ENCODE results near the gene MYRFL.
"Not testable (repeated sequence)": the region's sequence is repeated elsewhere in the genome, so short reads cannot be mapped to it uniquely, and the experiment has no call there.

Gene MYRFL

DNA sequence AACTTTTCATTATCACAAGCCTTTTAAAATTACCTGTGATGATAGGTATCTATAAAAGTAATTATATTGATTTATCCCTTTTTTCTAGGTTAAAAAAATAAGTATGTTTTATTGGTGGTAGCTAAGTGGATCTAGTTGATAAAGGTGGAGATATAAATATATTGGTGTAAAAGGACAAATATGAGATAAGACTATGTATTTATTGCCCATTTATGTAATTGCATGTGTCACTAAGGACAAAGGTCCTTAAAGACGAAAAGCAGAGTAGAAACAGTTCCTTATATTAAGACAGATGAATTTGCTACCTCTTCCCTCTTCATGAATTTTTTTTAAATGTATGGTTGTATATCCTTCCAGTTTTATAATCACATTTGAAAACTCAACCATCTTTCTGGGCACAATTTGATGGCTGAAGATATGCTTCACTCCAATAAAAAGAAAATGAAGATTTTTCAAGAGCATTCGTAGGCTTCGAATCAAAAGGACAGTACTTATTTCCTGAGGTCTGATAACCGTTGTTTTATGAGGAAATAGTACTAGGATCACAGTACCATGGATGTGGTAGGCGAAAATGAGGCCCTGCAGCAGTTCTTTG is at the start of gene MYRFL:
MYRFL (plus strand) TSS at position 262 of the 595 bp plus-strand sequence; CDS start at position 553, 291 bp downstream.
- DNase-seq (ENCODE audit: low spot score) = no peak

GRCh38 chr12:69779928-69780327 is 45.1 kb upstream of the MYRFL start:
- no peak for DNase-seq (ENCODE audit: low spot score)

- no peak for DNase-seq (ENCODE audit: low spot score)
These were observed 41.7 kb upstream of the MYRFL start for GRCh38 chr12:69783365-69783764.

DNA sequence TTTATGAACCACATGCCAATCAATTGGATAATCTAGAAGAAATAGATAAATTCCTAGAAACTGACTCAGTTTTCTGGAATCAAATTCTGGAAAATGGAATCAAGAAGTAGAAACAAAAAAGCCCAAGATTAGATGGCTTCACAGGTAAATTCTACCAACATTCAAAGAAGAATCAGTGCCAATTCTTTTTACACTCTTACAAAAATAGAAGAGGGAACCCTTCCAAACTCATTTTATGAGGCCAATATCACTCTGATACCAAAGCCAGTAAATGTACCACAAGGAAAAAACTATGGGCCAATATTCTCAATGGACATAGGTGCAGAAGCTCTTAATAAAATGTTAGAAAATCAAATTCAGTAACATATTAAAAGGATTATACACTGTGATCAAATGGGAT is 35.7 kb upstream of the MYRFL start:
- DNase-seq (ENCODE audit: low spot score) = no peak

DNA sequence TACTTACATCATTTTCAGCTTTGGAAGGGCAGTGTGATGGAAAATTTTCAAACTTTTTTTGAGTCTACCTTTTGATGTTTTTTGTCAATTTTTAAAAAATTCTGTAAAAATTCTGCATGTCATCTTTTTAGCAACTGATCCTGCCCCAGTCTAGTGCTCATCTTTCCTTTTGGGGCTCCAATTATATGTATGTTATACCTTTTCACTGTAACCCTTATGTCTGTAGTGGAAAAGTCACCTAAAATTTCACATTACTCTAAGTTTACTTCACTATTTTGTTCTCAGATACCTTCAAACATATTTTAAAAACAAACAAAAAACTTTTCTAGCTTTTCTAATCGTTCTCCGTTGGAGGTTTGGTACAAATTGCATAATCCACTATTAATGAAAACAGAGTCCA is 32.5 kb upstream of the MYRFL start:
- no peak for DNase-seq (ENCODE audit: low spot score)

- not testable (repeated sequence) for DNase-seq (ENCODE audit: low spot score)
These were observed 17.7 kb upstream of the MYRFL start for GRCh38 chr12:69807101-69807897.

- DNase-seq (ENCODE audit: low spot score) = no peak
These were observed 14.0 kb upstream of the MYRFL start for GRCh38 chr12:69810870-69811498.

GRCh38 chr12:69816082-69816481 is 8.9 kb upstream of the MYRFL start:
- no peak for DNase-seq (ENCODE audit: low spot score)

- no peak for DNase-seq (ENCODE audit: low spot score)
These were observed 4.0 kb upstream of the MYRFL start for GRCh38 chr12:69821032-69821455.

DNA sequence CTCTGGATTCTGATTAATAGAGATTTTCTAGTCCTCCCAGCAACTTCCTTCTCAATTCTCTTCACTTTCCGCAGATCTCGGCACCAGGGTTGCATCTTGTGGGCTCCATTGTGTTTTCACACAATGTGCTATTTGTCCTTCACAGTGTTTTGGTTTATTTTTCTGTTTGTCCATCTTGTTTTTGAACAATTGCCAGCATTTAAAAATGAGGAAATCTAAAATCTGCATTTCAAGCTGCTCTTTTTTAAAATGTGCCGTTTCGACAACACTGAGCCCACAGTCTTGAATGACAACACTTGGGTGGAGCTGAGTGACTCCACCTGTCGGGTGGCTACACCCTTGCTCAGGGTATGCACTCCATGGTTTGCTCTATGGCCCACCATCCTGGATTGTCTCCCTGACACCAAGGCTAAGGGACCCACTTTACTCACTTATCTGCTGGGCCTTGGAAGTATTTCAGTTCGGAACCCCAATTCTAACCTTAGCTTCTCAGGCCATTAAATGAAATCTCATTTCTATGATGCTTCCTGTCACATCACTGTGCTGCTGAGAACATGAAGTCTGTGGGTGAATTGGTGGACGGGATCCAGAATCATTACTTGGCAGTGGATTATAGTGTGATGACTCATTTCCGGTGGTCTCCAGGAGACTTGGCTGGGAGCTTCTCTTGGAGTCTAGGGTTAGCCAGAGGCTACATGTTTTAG is 3.4 kb upstream of the MYRFL start:
- no peak for DNase-seq (ENCODE audit: low spot score)

DNA sequence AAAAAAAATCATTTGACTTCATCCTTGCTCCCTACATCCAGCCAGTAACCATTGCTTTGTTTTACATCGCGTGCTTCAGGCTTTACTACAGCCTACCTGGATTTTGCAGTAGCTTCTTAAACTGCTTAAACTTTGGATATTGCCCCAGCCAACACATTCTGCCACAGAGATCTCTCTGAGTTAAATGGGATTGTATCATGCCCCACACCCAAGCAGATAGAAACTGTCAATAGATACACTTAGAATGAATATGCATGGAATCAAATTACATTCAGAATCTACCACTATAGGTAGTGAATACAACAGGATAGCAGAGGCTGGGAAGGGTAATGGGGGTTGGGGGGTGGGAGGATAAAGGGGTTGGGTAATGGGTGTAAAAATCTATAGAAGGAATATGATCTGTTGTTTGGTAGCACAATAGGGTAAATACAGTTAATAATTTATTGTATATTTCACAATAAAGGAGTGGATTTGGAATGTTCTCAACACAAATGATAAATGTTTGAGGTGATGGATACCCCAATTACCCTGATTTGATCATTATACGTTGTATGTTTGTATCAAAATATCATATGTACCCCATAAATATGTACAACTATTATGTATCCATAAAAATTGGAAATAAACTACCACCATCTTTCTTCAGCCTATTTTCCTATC is 2.7 kb upstream of the MYRFL start:
- DNase-seq (ENCODE audit: low spot score) = no peak

DNA sequence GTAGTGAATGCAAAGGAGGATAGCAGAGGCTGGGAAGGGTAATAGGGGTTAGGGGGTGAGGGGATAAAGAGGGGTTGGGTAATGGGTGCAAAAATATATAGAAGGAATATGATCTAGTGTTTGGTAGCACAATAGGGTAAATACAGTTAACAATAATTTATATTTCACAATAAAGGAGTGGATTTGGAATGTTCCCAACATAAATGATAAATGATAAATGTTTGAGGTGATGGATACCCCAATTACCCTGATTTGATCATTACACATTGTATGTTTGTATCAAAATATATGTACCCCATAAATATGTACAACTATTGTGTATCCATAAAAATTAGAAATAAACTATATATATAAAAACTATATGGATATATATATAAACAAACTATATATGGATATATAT is 999 bp upstream of the MYRFL start:
- DNase-seq (ENCODE audit: low spot score) = no peak

GRCh38 chr12:69828897-69829296 is 3.9 kb downstream of the MYRFL start:
- DNase-seq (ENCODE audit: low spot score) = no peak

- no peak for DNase-seq (ENCODE audit: low spot score)
These were observed 8.7 kb downstream of the MYRFL start for GRCh38 chr12:69833696-69834095.

DNA sequence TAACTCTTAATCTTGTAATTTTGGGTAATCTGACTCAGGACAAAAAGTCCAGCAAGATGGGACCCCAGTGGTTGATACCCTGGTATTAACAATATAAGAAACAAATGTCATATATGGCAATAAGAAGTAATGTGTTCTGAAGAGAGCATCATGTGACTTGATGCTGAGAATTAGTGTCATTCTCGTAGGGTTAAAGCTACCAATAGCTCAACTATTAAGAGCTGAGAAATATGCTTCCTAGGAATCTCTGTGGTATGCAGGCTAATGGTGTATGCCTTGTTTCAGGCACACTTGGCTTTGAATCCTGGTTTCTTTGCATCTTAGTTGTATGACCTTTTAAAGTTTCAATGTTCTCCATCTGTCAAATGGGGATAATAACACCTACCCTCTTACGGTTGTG is 9.1 kb downstream of the MYRFL start:
- no peak for DNase-seq (ENCODE audit: low spot score)

DNA sequence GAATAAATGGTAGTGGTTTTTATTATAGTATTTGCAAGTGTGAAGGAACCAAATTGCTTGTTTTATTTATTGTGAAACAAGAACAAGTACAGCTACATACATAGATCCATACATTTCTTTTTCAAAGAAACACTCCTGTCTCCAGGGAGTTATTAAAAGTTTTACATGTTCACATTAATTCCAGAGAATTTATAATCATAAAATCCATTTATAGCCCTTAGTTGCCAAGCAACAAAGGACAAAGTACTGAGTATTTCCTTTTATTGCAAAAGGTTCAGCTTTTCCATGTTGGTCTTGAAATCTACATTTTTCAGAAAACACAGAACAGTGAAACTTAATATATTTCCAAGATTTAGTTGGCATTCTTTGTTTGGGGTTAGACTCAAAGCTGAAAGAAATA is 9.5 kb downstream of the MYRFL start:
- DNase-seq (ENCODE audit: low spot score) = no peak

- no peak for DNase-seq (ENCODE audit: low spot score)
These were observed 10.1 kb downstream of the MYRFL start for GRCh38 chr12:69835081-69835480.

GRCh38 chr12:69836015-69836414 is 11.0 kb downstream of the MYRFL start:
- no peak for DNase-seq (ENCODE audit: low spot score)

- no peak for DNase-seq (ENCODE audit: low spot score)
These were observed 12.2 kb downstream of the MYRFL start for GRCh38 chr12:69837191-69837590.

DNA sequence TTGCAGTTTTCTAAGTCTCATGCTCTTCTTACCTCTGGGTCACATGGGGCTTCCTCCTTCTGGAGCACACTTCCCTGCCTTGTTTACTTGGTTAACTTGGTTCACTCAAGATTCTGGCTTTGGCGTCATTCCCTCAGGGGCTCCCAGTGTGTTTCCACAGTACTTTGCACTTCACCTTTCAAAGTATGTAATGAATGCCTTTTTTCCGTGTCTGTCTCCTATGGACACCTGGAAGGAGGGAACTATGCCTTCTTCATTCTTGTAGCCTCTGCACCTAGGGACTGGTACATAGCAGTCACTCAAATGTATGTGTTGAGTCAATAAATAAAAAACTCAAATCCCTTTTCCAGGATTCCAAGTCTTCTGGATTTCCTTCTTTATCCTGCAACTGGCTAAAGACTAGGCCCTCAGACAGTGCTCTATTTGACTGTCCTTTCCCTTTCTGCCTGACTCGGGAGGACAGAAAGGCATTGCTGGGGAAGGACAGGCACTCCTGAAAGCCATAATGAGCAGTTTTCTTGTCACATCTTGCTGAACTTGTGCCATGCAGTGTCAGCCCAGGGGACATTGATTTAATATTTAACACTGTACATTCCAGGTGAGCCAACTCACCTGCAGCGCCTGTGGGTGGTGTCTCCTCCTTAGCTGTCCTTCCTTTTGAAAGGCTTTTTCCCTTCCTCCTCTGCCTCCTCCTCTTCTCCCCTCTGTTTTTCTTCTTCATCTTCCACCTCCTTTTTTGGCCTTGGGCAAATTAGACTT is 12.8 kb downstream of the MYRFL start:
- DNase-seq (ENCODE audit: low spot score) = no peak

DNA sequence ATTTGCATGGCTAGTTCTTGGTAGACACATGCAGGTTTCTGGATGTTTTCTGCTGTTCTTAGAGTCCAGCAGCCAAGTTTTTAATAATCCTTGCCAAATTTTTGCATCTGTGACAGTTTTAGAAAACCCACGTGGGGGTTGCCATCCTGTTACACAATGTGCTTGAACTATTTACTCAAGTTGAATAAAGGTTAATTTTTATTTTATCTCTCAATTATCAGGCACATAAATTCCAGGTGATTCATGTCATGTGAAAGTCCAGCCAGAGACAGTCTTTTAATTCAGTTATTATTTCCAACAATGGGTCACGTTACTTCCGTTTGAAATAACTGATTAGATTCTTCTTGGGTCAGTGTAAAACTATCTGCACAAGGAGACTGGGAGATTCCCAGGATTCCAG is 15.7 kb downstream of the MYRFL start:
- no peak for DNase-seq (ENCODE audit: low spot score)

Measured in CD4-positive, alpha-beta T cell treated with Interleukin-6 at 100 ng/mL for 8 hours (primary cell).